Liver (tissue), 3 donors: Measurements from ENCODE around the gene GSK3A.

Experiments used
- CTCF ChIP-seq: fragments of 150-350 bp; IDR thresholded peaks from 2 replicates; pipeline ENCODE4 v1.5.1; 2017; ENCODE audit warnings: improper control_type of control experiment, low read depth, low read length; ENCODE audit not compliant: missing input control
- FOXA1 ChIP-seq: IDR thresholded peaks from 2 replicates; pipeline ENCODE4 v1.6.1; 2016; ENCODE audit warnings: antibody characterized with exemption
- GABPA ChIP-seq, 2 donors: IDR thresholded peaks in 1 of 2; conservative IDR thresholded peaks in 1 of 2; 2 replicates each; pipeline ENCODE4 v1.6.1; 2016; ENCODE audit warnings: antibody characterized with exemption in 2 of 2, mild to moderate bottlenecking in 1 of 2, moderate library complexity in 1 of 2
- JUND ChIP-seq, 2 donors: IDR thresholded peaks; 2 replicates each; pipeline ENCODE4 v1.6.1; 2016; ENCODE audit warnings: antibody characterized with exemption in 2 of 2
- MAX ChIP-seq: IDR thresholded peaks from 2 replicates; pipeline ENCODE4 v1.6.1; 2016; ENCODE audit warnings: antibody characterized with exemption
- NR2F2 ChIP-seq: IDR thresholded peaks from 2 replicates; pipeline ENCODE4 v1.6.1; 2016; ENCODE audit warnings: antibody characterized with exemption
- RXRA ChIP-seq, 2 donors: IDR thresholded peaks; 2 replicates each; pipeline ENCODE4 v1.6.1; 2017 to 2018; ENCODE audit warnings: antibody characterized with exemption in 2 of 2, mild to moderate bottlenecking in 1 of 2
- SP1 ChIP-seq: IDR thresholded peaks from 2 replicates; pipeline ENCODE4 v1.6.1; 2018; ENCODE audit warnings: antibody characterized with exemption, mild to moderate bottlenecking
- YY1 ChIP-seq: IDR thresholded peaks from 2 replicates; pipeline ENCODE4 v1.6.1; 2016; ENCODE audit warnings: antibody characterized with exemption, mild to moderate bottlenecking
- ZBTB33 ChIP-seq: IDR thresholded peaks from 2 replicates; pipeline ENCODE4 v1.6.1; 2016; ENCODE audit warnings: antibody characterized with exemption
- donor health status: healthy.
- donor health status: healthy.

- TF ChIP-seq CTCF (peak; percentile 75), GABPA (IDR thresholded peaks at IDR 0.05 in 1 of 2, conservative IDR thresholded peaks at IDR 0.05 in 1 of 2) (no peak), NR2F2 (no peak), JUND (IDR thresholded peaks at IDR 0.05) (no peak), SP1 (peak; percentile 58), ZBTB33 (no peak), YY1 (no peak), MAX (no peak), FOXA1 (no peak), RXRA (IDR thresholded peaks at IDR 0.05) (no peak)
These were observed 37.8 kb upstream of the GSK3A start for GRCh38 chr19:42279902-42280814.
